Mucosa of descending colon (tissue), 3 donors: Measurements from ENCODE around the gene SACM1L. TPM values are rescaled to one million over a fixed set of nuclear protein-coding genes. Genes with fewer than 3 reads are reported as not detected.

ENCODE experiments used
- ATAC-seq: fragments of 200-7000 bp; cut with Tn5 transposase; one replicate; pipeline ENCODE4 v1.9.1; 2020; ENCODE audit warnings: mild to moderate bottlenecking, moderate library complexity
- DNase-seq, 3 donors: peaks; one replicate each; pipeline ENCODE4 v3.0.0-alpha.2; 2020
- H3K36me3 ChIP-seq: fragments of 200-600 bp; one replicate; pipeline ENCODE4 v1.8.0; 2021; ENCODE audit warnings: low read depth, mild to moderate bottlenecking
- H3K4me1 ChIP-seq: fragments of 200-600 bp; one replicate; pipeline ENCODE4 v1.8.0; 2021; ENCODE audit warnings: low read depth, mild to moderate bottlenecking
- H3K4me3 ChIP-seq: fragments of 200-600 bp; one replicate; pipeline ENCODE4 v1.8.0; 2021; ENCODE audit warnings: mild to moderate bottlenecking
- H3K9me3 ChIP-seq: fragments of 200-600 bp; one replicate; pipeline ENCODE4 v1.8.0; 2021; ENCODE audit warnings: mild to moderate bottlenecking
- intact Hi-C, 2 donors: fragments of 100-400 bp; cut with DNase I in 1 of 2; cut with micrococcal nuclease in 1 of 2; formaldehyde crosslinking; loops; one replicate each; pipeline versions ENCODE4 v1.11.0 to v1.11.1; 2022; cut with DNase I, micrococcal nuclease
- total RNA-seq, 3 donors: library from RNA; stranded (reverse); fragmentation: NEBNext Ultra II Directional in 2 of 3; extraction: Animal tissue kit (Norgen Biotek cat#: 25700) in 2 of 3; gene quantifications; one replicate each; pipeline versions ENCODE4 v1.2.1 to v1.2.4, GENCODE V29; 2021 to 2023
- TF ChIP-seq, protein P1 (sequence below): fragments of 200-600 bp; IDR thresholded peaks from one replicate; pipeline ENCODE4 v1.8.0; 2022; ENCODE audit warnings: antibody characterized with exemption, mild to moderate bottlenecking
- donor health status: DM: no; HTN: no; CAD: no; lungs with moderate emphysema.
- donor health status: DM: no; HTN: no; CAD: no.
- donor health status: DM: no; HTN: yes; CAD: no.

The SACM1L gene
- total RNA-seq, 3 donors from 2014 or later = 54.1 to 62.6 (median 57.2) TPM

DNA sequence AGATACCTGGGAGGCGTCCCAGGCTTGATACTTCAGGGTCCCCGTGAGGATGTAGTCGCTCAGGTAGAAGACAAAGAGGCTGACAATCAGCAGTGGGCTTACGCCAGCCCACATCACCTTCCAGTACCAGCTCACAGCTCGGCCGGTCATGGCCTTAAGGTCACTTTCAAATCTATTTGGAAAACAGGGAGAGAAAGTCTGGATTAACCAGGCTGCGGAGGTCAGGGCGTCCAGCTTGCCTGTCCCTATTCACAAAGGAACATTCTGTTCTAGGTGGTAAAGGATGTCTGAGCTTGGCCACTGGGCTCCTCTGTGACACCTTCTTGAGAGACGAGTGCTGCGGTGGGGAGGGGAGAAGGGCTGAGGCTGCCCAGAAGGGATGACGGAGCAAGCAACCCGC is 70.7 kb downstream of the SACM1L start:
- TF ChIP-seq, protein P1, sequence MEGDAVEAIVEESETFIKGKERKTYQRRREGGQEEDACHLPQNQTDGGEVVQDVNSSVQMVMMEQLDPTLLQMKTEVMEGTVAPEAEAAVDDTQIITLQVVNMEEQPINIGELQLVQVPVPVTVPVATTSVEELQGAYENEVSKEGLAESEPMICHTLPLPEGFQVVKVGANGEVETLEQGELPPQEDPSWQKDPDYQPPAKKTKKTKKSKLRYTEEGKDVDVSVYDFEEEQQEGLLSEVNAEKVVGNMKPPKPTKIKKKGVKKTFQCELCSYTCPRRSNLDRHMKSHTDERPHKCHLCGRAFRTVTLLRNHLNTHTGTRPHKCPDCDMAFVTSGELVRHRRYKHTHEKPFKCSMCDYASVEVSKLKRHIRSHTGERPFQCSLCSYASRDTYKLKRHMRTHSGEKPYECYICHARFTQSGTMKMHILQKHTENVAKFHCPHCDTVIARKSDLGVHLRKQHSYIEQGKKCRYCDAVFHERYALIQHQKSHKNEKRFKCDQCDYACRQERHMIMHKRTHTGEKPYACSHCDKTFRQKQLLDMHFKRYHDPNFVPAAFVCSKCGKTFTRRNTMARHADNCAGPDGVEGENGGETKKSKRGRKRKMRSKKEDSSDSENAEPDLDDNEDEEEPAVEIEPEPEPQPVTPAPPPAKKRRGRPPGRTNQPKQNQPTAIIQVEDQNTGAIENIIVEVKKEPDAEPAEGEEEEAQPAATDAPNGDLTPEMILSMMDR = no peak
- DNase-seq (no peak), ATAC-seq (no peak)
- Histone ChIP-seq H3K9me3 (no peaks in the 10 kb centered on the region), H3K4me3 (no peak overlapping the region), H3K4me1 (no peaks in the 10 kb centered on the region), H3K36me3 (no peaks in the 10 kb centered on the region)
- intact Hi-C loops = loop anchor here (5.0 to 10.0 kb wide), 3 partner anchors 155 to 325 kb away; no protein-coding TSS in a partner anchor

DNA sequence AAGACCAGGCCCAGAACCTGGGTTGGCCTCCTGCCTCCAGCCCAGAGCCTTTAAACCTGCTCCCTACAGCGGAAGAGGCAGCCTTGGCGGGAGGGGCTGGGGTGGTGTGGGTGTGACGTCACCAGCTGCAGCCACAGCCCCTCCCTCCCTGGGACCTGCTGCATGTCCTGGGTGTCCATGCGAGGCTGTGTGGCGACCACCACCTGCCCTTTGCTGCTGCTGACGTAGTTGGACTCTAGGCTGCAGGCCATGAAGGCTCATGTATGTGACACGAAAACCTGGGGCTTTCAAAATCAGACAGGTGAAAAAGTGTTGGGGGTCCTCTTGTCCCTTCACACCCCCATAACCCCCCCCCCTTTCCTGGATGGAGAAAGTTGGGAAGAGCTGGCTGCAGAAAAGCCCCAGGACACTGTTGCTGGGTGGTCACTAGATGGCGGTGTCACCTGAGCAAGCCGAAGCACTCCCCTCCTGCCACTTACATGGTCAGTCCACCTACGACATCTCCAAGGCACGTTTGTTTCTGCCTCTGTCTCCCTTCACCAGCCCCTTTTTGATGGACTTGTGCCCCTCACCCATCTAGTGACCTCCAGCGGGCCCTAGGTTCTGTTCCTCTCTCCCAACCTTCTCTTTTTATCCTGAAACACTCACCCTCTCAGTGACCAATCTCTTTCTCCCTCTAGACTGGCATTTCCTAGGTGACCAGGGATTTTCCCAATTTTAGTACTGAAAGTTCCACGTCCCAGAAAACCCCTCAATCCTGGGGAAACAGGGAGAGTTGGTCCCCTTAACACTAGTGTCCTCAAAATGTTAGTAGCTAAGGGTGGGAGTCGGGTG is 71.9 kb downstream of the SACM1L start:
- Histone ChIP-seq H3K36me3 (no peaks in the 10 kb centered on the region), H3K9me3 (no peaks in the 10 kb centered on the region), H3K4me1 (no peaks in the 10 kb centered on the region), H3K4me3 (no peak overlapping the region)
- DNase-seq (peak in 2 of 3 donors; percentile 56 to 57), ATAC-seq (peak; percentile 93)
- TF ChIP-seq, protein P1 = peak; percentile 63
- intact Hi-C loops = loop anchor here (5.0 to 10.0 kb wide), 3 partner anchors 154 to 324 kb away; no protein-coding TSS in a partner anchor

DNA sequence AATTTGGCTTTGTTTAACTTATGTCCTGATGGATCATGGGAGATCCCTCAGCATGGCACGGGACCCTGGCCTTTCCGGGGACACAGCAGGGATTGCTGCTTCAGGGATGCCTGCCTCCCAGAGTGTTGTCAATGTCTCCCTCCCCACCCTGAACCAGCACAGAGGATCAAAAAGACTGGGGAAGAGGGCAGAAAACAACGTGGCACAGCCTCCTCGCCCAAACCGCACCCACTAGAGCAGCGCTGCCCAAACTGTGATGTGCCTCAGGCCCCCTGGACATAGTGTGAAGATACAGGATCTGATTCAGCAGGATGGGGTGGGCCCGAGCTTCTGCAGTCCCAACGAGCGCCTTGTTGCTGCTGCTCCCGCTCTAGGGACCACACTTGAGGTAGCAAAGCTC is 72.6 kb downstream of the SACM1L start:
- ATAC-seq (no peak), DNase-seq (no peak)
- intact Hi-C loops = loop anchor here (5.0 to 10.0 kb wide), 3 partner anchors 153 to 323 kb away; no protein-coding TSS in a partner anchor

DNA sequence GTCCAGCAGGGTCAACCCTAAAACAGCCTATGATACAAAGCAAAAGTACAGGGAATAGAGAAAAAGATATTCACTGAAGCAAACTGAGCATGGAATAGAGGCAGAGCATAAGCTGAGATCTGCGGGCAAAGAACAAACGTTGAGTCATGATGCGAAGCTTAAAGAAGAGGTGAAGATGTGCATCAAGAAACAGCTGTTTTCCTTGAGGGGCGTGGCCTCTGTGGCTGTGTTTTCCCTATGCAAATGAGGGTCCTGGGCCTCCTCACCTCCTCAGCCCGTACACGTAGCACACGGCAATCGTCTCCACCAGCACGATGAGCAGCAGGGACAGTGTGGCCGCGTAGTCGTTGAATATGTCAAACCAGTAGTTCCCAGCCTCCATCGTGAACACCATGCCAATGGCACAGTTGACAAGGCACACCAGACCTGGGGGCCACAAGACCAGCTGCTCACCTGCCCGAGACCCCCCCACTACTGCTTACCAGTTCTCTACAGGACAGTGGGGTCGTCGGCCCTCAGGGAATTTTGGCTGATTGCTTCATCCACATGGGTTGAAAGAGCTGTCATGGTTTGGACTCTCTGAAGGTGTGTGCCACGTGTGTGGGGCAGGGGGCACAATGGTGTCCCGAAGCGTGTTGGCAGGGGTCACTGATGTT is 73.6 kb downstream of the SACM1L start:
- Histone ChIP-seq H3K9me3 (no peaks in the 10 kb centered on the region), H3K4me1 (no peaks in the 10 kb centered on the region), H3K36me3 (no peaks in the 10 kb centered on the region), H3K4me3 (no peak overlapping the region)
- ATAC-seq (no peak), DNase-seq (no peak)
- intact Hi-C loops = loop anchor here (5.0 to 10.0 kb wide), 3 partner anchors 152 to 322 kb away; no protein-coding TSS in a partner anchor
- TF ChIP-seq, protein P1 = no peak

More for the DNA sequence above, 72.6 kb downstream of the SACM1L start:
- Histone ChIP-seq H3K4me3 (no peak overlapping the region), H3K4me1 (no peaks in the 10 kb centered on the region), H3K9me3 (no peaks in the 10 kb centered on the region), H3K36me3 (no peaks in the 10 kb centered on the region)
- TF ChIP-seq, protein P1 = no peak

DNA sequence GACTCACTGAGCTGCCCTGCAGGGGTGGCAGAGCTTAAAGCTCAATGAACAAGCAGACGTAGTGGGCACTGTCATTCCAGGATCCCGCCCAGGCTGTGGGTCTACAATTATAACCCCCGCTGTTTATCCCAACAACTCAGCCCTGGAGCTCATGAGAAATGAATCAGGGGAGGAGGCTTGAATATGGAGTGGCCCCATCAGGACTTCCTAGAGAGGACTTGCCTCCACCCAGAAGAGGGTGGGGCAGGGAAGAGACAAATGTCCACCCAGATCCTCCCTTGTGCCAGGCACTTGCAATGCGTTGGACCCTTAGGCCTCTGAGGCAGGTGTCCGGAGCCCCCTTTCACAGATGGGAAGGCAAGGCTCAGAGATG is 74.1 kb downstream of the SACM1L start:
- intact Hi-C loops = loop anchor here (5.0 to 10.0 kb wide), 3 partner anchors 152 to 322 kb away; no protein-coding TSS in a partner anchor
- Histone ChIP-seq H3K36me3 (no peaks in the 10 kb centered on the region), H3K4me3 (no peak overlapping the region), H3K4me1 (no peaks in the 10 kb centered on the region), H3K9me3 (no peaks in the 10 kb centered on the region)
- ATAC-seq = no peak
- TF ChIP-seq, protein P1 = no peak
- no peak for DNase-seq
